ENCODE measurements around the gene ECE2. TPM values are rescaled to one million over a fixed set of nuclear protein-coding genes. Genes with fewer than 3 reads are reported as not detected.
A peak's percentile ranks its signal among the peaks of the same experiment; 100 is the strongest.

The ECE2 gene
- total RNA-seq = not detected in 2 replicates
- polyA plus RNA-seq = not detected in 2 replicates

DNA sequence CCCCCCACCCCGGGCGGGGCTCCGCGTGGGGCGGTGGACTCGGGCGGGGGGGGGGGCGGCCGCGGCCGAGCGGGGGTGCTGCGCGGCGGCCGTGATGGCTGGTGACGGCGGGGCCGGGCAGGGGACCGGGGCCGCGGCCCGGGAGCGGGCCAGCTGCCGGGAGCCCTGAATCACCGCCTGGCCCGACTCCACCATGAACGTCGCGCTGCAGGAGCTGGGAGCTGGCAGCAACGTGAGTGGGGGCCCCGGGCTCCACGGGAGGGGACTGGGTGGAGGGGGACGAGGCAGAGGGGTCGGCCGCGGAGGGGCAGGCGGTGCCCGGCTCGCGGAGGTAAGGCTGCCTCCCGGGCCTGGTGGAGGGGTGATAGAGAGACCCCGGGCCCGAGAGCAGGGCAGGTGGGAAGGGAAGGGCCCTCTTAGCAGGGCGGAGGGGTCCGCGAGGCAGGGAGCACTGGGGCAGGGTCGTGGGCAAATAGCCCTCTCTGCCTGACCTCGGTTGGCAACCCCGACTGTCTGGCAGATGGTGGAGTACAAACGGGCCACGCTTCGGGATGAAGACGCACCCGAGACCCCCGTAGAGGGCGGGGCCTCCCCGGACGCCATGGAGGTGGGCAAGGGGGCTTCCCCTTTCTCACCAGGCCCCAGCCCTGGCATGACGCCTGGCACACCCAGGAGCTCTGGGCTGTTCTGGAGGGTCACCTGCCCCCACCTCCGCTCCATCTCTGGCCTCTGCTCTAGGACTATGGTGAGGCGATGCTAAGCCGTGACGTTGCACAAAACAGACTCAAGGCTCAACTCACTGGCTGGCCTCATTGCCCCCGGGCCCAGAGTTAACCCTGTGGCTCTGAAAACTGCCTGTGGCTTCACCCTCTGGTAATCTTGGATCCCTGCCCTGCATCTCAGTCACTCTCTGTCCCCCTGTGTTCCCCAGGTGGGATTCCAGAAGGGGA lies at the start of gene ECE2:
Gene ECE2, plus strand, starts transcription at position 62 of the 950 bp plus-strand sequence. Its CDS starts 132 bp downstream, at position 194.
- H3K4me3 ChIP-seq = no peak within 1 kb of the TSS
- TF ChIP-seq, protein P1, sequence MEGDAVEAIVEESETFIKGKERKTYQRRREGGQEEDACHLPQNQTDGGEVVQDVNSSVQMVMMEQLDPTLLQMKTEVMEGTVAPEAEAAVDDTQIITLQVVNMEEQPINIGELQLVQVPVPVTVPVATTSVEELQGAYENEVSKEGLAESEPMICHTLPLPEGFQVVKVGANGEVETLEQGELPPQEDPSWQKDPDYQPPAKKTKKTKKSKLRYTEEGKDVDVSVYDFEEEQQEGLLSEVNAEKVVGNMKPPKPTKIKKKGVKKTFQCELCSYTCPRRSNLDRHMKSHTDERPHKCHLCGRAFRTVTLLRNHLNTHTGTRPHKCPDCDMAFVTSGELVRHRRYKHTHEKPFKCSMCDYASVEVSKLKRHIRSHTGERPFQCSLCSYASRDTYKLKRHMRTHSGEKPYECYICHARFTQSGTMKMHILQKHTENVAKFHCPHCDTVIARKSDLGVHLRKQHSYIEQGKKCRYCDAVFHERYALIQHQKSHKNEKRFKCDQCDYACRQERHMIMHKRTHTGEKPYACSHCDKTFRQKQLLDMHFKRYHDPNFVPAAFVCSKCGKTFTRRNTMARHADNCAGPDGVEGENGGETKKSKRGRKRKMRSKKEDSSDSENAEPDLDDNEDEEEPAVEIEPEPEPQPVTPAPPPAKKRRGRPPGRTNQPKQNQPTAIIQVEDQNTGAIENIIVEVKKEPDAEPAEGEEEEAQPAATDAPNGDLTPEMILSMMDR (IDR thresholded peaks at IDR 0.05; ENCODE audit: low read depth, low read length) = no peak
- no peak within 1 kb of the TSS for H3K27ac ChIP-seq
- no peaks in the 10 kb centered on the region for H3K36me3 ChIP-seq
- DNase-seq (ENCODE audit: low read depth in 1 of 2, low spot score in 1 of 2) = no peak
- peaks cover 9% of the 10 kb centered on the region for H3K4me1 ChIP-seq (ENCODE audit: low read depth)
- H3K27me3 ChIP-seq = peaks cover 73% of the 10 kb centered on the region
- no peaks in the 10 kb centered on the region for H3K9me3 ChIP-seq (ENCODE audit: low read depth)

- no peak overlapping the region for H3K4me3 ChIP-seq
- H3K4me1 ChIP-seq (ENCODE audit: low read depth) = no peaks in the 10 kb centered on the region
- peak; percentile 32 to 37 for DNase-seq (ENCODE audit: low read depth in 1 of 2, low spot score in 1 of 2)
- H3K36me3 ChIP-seq = no peaks in the 10 kb centered on the region
- TF ChIP-seq, protein P1 (IDR thresholded peaks at IDR 0.05; ENCODE audit: low read depth, low read length) = peak; percentile 80
- H3K27me3 ChIP-seq = peaks cover 85% of the 10 kb centered on the region
- no peaks in the 10 kb centered on the region for H3K9me3 ChIP-seq (ENCODE audit: low read depth)
- no peak overlapping the region for H3K27ac ChIP-seq
Measured at GRCh38 chr3:184227481-184227935, 48.3 kb upstream of the ECE2 start.

DNA sequence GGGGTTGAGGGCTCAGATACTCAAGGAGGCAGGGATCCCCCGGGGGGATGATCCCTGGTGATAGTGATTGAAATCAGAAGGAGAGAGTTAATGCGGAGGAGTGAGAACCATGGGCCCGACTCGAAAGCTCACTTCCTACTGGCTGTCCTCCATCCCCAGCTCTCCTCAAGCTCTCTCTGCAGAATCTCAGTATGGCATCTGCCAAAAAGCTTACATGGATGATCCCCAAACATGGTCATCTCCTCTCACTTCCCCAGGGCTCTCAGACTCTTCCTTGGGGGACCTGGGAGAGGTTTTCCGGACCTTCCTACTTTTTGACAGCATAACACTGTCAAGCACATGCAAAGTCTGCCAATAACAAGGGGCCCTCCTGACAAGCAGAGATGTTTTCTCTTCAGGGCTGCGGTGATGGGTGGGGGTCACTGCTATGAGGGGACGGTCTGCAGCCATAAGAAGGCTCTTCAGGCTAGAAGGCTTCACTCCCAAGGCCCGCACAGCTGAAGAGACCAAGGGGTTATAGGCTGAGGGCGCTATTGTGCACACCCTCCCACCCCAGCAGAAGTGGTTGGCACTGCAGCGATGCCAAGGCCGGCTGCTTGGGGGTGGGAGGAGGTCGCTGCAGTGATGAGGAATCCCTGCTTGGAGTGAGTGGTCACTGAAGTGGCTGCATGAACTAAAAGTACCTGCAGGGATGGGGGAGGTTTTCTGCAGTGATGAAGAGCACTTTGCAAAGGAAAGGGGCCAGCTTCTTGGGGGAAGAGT lies 47.3 kb upstream of the ECE2 start:
- no peaks in the 10 kb centered on the region for H3K4me1 ChIP-seq (ENCODE audit: low read depth)
- H3K27me3 ChIP-seq = peaks cover 95% of the 10 kb centered on the region
- DNase-seq (ENCODE audit: low read depth in 1 of 2, low spot score in 1 of 2) = no peak
- H3K27ac ChIP-seq = no peak overlapping the region
- H3K4me3 ChIP-seq = peak overlapping the region; percentile 37
- H3K9me3 ChIP-seq (ENCODE audit: low read depth) = no peaks in the 10 kb centered on the region
- TF ChIP-seq, protein P1 (IDR thresholded peaks at IDR 0.05; ENCODE audit: low read depth, low read length) = no peak
- no peaks in the 10 kb centered on the region for H3K36me3 ChIP-seq

DNA sequence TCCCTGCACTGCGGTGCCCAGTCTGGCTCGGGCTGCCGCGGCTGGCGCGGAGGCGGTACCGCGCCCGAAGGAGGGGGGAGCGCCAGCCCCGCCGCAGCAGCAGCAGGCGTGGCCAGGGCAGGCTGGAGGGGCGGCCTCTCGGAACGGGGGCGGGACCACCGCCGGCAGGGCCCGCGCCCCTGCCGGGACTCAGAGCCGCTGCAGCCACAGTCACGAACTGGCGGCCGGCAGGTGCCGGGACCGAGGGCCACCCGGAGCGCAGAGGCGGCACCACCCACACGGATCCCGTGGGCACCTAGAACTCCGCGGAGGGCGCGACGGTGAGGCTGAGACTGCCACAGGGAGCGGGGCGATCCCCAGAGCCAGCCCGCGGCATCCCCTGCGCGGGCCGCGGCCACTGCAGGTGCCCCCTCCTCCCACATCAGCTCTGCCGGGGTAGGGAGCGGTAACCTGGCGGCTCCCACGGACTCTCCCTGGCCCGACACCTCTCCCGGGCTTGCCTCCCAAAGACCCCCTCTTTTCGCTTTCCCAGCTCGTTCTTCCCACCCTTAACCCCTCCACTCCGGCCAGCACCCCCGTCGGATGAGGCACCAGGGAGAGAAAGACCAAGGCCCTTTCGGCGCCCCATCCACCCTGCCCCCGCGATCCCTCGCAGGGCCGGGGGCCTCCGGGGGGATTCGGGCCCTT lies 46.3 kb upstream of the ECE2 start, which contains the start of gene VWA5B2:
Gene VWA5B2, plus strand, starts transcription at position 192 of the 687 bp plus-strand sequence. CDS start 944 bp downstream, outside the sequence.
- Histone ChIP-seq H3K27me3 (peaks cover 97% of the 10 kb centered on the region), H3K9me3 (ENCODE audit: low read depth) (no peaks in the 10 kb centered on the region), H3K4me1 (ENCODE audit: low read depth) (no peaks in the 10 kb centered on the region), H3K36me3 (no peaks in the 10 kb centered on the region), H3K4me3 (peak within 1 kb of the TSS; percentile 37), H3K27ac (no peak within 1 kb of the TSS)
- DNase-seq (ENCODE audit: low read depth in 1 of 2, low spot score in 1 of 2) = peak; percentile 32 to 83
- TF ChIP-seq, protein P1 (IDR thresholded peaks at IDR 0.05; ENCODE audit: low read depth, low read length) = no peak

- peaks cover 97% of the 10 kb centered on the region for H3K27me3 ChIP-seq
Measured at GRCh38 chr3:184230081-184230602, 45.7 kb upstream of the ECE2 start.

More at GRCh38 chr3:184230081-184230602, 45.7 kb upstream of the ECE2 start:
- no peak overlapping the region for H3K27ac ChIP-seq
- no peaks in the 10 kb centered on the region for H3K9me3 ChIP-seq (ENCODE audit: low read depth)
- no peaks in the 10 kb centered on the region for H3K4me1 ChIP-seq (ENCODE audit: low read depth)
- H3K36me3 ChIP-seq = no peaks in the 10 kb centered on the region
- TF ChIP-seq, protein P1 (IDR thresholded peaks at IDR 0.05; ENCODE audit: low read depth, low read length) = no peak
- DNase-seq (ENCODE audit: low read depth in 1 of 2, low spot score in 1 of 2) = peak in 1 of 2 donors; percentile 20
- H3K4me3 ChIP-seq = peak overlapping the region; percentile 37

All from cardiac muscle cell (in vitro differentiated cells and primary cell).